Ascending aorta (tissue), 2 donors: ENCODE data around the gene PSME1. TPM values are rescaled to one million over a fixed set of nuclear protein-coding genes. Genes with fewer than 3 reads are reported as not detected.
A peak's percentile ranks its signal among the peaks of the same experiment; 100 is the strongest.

Experiments used
- DNase-seq, 2 donors: peaks; one replicate each; pipeline ENCODE4 v3.0.0-alpha.2; 2019; ENCODE audit warnings: low spot score in 2 of 2
- H3K27ac ChIP-seq, 2 donors: fragments of 200-600 bp; sonication (generic); one replicate each; pipeline ENCODE4 v1.5.1; 2016 to 2017; ENCODE audit warnings: mild to moderate bottlenecking in 1 of 2
- H3K27me3 ChIP-seq: fragments of 200-600 bp; sonication (generic); one replicate; pipeline ENCODE4 v1.5.1; 2017
- H3K36me3 ChIP-seq, 2 donors: fragments of 200-600 bp; sonication (generic); one replicate each; pipeline ENCODE4 v1.5.1; 2016
- H3K4me1 ChIP-seq, 2 donors: fragments of 200-600 bp; sonication (generic); one replicate each; pipeline ENCODE4 v1.5.1; 2016 to 2017; ENCODE audit warnings: mild to moderate bottlenecking in 1 of 2
- H3K4me3 ChIP-seq, 2 donors: fragments of 200-600 bp; sonication (generic); one replicate each; pipeline ENCODE4 v1.5.1; 2016 to 2017; ENCODE audit warnings: mild to moderate bottlenecking in 1 of 2
- H3K9me3 ChIP-seq, 2 donors: fragments of 200-600 bp; sonication (generic); one replicate each; pipeline ENCODE4 v1.5.1; 2016
- intact Hi-C: fragments of 100-400 bp; cut with DNase I; formaldehyde crosslinking; loops from one replicate; pipeline ENCODE4 v1.15.1; 2023
- total RNA-seq: library from RNA; depleted of rRNA; stranded (reverse); fragments of >200 nt; gene quantifications from one replicate; pipeline ENCODE4 v1.1.0, GENCODE V29; 2016
- TF ChIP-seq, protein P1 (sequence below), 3 experiments: fragments of 200-600 bp in 2 of 3; fragments of 450-650 bp in 1 of 3; sonication (generic) in 2 of 3; IDR thresholded peaks; one replicate each; pipeline ENCODE4 v1.5.1; 2016 to 2019; ENCODE audit warnings: antibody characterized with exemption in 3 of 3, mild to moderate bottlenecking in 1 of 3, moderate library complexity in 1 of 3

PSME1 gene
- 55.5 TPM for total RNA-seq

DNA sequence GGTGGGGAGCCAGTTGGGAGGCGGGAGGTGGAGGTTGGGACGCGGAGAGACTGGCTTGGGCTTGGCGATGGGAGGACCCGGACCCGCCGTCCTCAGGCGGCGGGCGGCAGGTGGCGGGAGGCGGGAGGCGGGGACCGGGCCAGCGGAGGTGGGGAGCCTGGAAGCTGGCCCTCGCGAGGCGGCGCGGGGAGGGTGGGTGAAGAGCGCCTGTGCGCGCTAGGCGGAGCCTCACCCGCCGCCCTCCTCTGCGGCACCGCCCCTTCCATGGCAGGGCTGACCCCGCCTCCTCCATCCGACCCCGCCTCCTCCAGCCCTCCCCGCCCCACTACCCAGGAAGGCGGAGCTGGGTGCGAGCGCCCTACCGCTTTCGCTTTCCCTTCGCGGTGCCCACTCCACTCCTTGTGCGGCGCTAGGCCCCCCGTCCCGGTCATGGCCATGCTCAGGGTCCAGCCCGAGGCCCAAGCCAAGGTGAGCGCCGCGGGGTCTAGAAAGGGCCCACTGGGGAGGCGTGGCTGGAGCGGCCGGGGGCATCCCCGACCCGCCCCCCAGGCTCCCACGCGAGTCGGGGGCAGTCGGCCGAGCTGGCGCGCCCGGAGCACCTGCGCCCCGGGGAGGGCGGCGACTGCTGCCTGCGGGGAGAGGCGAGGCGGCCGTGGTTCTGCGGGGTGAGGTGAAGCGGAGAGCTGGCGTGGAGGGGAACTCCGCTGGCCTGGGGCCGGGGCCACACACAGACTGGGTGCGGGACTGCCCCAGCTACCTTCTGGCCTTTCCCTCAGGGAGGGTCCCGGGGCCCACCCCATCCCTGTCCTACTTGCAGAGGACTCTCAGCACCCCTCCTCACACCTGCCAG is at the start of gene PSME1:
PSME1 (plus strand) TSS at position 361 of the 850 bp plus-strand sequence; CDS start at position 430, 69 bp downstream.
- intact Hi-C loops = loop anchor here (1.0 kb wide), 2 partner anchors 21 to 25 kb away; partner anchors contain the start of gene IRF9

DNA sequence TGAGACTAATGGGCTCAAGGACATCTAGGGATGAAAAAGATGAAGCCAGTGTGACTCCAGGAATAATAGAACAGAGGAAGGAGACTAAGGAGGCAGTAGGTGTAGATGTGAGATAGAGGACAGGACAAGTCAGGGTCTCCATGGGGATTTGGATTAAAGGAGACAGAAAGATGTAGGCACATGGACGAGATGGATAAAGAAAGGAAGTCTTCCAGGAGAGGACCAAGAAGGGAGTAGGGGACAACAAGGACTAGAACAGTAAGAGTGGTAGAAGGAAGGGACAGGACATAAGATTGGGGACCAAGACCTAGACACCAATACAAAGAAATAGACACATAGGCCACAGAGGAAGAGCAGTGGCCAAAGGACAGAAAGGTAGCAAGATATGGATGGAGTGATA is 49.0 kb upstream of the PSME1 start:
- Histone ChIP-seq H3K4me3 (no peak overlapping the region), H3K27ac (no peak overlapping the region), H3K27me3 (no peaks in the 10 kb centered on the region), H3K9me3 (no peaks in the 10 kb centered on the region), H3K4me1 (no peaks in the 10 kb centered on the region), H3K36me3 (no peaks in the 10 kb centered on the region)
- TF ChIP-seq, protein P1, sequence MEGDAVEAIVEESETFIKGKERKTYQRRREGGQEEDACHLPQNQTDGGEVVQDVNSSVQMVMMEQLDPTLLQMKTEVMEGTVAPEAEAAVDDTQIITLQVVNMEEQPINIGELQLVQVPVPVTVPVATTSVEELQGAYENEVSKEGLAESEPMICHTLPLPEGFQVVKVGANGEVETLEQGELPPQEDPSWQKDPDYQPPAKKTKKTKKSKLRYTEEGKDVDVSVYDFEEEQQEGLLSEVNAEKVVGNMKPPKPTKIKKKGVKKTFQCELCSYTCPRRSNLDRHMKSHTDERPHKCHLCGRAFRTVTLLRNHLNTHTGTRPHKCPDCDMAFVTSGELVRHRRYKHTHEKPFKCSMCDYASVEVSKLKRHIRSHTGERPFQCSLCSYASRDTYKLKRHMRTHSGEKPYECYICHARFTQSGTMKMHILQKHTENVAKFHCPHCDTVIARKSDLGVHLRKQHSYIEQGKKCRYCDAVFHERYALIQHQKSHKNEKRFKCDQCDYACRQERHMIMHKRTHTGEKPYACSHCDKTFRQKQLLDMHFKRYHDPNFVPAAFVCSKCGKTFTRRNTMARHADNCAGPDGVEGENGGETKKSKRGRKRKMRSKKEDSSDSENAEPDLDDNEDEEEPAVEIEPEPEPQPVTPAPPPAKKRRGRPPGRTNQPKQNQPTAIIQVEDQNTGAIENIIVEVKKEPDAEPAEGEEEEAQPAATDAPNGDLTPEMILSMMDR (IDR thresholded peaks at IDR 0.05) = no peak
- intact Hi-C loops = no loop called here
- no peak for DNase-seq

More for the DNA sequence above, at the start of gene PSME1:
- no peaks in the 10 kb centered on the region for H3K27me3 ChIP-seq
- DNase-seq = peak; percentile 66 to 94
- TF ChIP-seq, protein P1 (IDR thresholded peaks at IDR 0.05) = peak in 1 of 3 experiments; percentile 16
- H3K4me3 ChIP-seq = peak within 1 kb of the TSS; percentile 82 to 96
- H3K9me3 ChIP-seq = no peaks in the 10 kb centered on the region
- H3K4me1 ChIP-seq = peaks cover 5 to 27% of the 10 kb centered on the region in 2 donors
- peak within 1 kb of the TSS; percentile 80 to 91 for H3K27ac ChIP-seq
- H3K36me3 ChIP-seq = peaks cover 11 to 18% of the 10 kb centered on the region in 2 donors

DNA sequence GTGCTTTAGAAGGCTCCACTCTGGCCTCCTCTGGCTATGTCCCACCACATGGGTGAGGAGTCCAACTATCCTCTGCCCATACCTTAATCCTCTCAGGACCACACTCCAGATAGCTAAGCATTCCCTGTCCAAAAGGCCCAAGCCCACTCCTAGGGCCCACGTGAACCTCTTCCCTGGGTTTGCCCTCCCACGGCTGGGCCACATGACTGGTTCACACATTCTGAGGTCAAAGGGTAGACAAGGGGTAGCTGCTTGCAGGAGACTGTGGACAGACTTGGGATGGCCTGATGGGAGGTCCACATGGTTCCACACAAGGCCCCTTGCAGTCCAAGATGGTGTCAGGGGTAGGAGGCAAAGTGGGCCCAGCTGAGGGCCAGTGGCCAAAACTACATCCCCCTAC is 47.9 kb upstream of the PSME1 start:
- H3K4me3 ChIP-seq = no peak overlapping the region
- no peaks in the 10 kb centered on the region for H3K27me3 ChIP-seq
- peaks cover 0 to 3% of the 10 kb centered on the region in 2 donors for H3K4me1 ChIP-seq
- H3K36me3 ChIP-seq = no peaks in the 10 kb centered on the region
- intact Hi-C loops = no loop called here
- TF ChIP-seq, protein P1 (IDR thresholded peaks at IDR 0.05) = no peak
- H3K27ac ChIP-seq = no peak overlapping the region
- no peaks in the 10 kb centered on the region for H3K9me3 ChIP-seq
- DNase-seq = no peak

DNA sequence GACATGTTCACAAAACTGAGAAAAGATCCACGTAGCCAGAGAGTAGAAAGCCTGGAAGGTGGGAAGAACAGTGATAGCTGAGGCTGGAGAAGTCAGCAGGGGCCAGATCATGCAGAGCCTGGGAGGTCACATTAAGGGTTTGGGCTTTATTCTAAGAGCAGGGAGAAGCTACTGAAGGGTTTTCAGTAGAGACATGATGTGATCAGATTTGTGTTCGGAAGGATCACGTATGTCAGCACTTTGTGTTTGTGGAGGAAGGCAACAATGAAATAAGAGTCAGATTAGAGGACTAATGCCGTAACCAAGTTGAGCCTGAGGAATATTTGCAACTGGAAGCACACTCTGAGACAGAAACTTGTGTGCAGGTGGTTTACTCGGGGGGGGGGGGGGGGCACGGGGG is 46.1 kb upstream of the PSME1 start:
- no peak for DNase-seq
- H3K4me1 ChIP-seq = peaks cover 0 to 9% of the 10 kb centered on the region in 2 donors
- H3K36me3 ChIP-seq = no peaks in the 10 kb centered on the region
- no peak overlapping the region for H3K27ac ChIP-seq
- intact Hi-C loops = loop anchor here (1.0 to 5.0 kb wide), 3 partner anchors 32 to 533 kb away; partner anchors contain the start of gene THTPA
- H3K4me3 ChIP-seq = no peak overlapping the region
- no peaks in the 10 kb centered on the region for H3K9me3 ChIP-seq
- no peaks in the 10 kb centered on the region for H3K27me3 ChIP-seq
- TF ChIP-seq, protein P1 (IDR thresholded peaks at IDR 0.05) = no peak

DNA sequence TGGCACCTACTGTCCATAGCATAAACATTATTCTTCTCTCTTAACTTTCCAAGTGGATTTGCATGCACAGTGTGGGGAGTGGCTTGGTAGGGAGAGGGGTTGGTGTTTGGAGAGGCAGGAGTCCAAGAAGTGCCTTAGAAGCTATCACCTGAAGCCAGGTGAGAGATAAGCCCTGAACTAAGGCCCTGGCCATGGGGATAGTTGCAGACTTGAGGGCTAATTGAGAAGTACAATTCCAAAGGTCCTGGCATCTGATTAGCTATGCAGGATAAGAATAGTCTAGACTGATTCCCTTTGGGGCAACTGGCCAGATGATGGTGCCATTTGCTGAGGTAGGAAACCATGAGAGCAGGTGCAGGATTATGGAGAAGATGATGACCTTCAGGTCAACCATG is 43.9 kb upstream of the PSME1 start:
- H3K4me3 ChIP-seq = no peak overlapping the region
- no peak for DNase-seq
- H3K27me3 ChIP-seq = no peaks in the 10 kb centered on the region
- H3K36me3 ChIP-seq = no peaks in the 10 kb centered on the region
- TF ChIP-seq, protein P1 (IDR thresholded peaks at IDR 0.05) = no peak
- H3K27ac ChIP-seq = peak overlapping the region in 1 of 2 donors; percentile 95
- H3K4me1 ChIP-seq = peaks cover 0 to 11% of the 10 kb centered on the region in 2 donors
- H3K9me3 ChIP-seq = no peaks in the 10 kb centered on the region
- intact Hi-C loops = loop anchor here (5.0 kb wide), 1 partner anchor 535 kb away; the partner anchor contains the start of gene THTPA
